SK-N-SH (cell line): ENCODE measurements around the gene RSU1. TPM values are rescaled to one million over a fixed set of nuclear protein-coding genes. Genes with fewer than 3 reads are reported as not detected.

Experiments used
- CTCF ChIA-PET: fragments of 300-600, 350-600 bp; formaldehyde crosslinking; extraction: SDS; loops from one replicate; lab custom pipeline; 2021; lab: Yijun Ruan, JAX
- POLR2A ChIA-PET: fragments of 350-600 bp; sonication (Branson Sonifier 250); formaldehyde crosslinking; extraction: SDS; loops from one replicate; lab custom pipeline; 2020; ENCODE audit warnings: antibody characterized with exemption, inconsistent platforms; lab: Yijun Ruan, JAX
- DNase-seq: peaks from one replicate; pipeline ENCODE4 v3.0.0; 2012
- H2AFZ ChIP-seq: fragments of 200-600 bp; sonication (generic); 2 replicates; pipeline ENCODE4 v1.8.1; 2016; ENCODE audit warnings: antibody characterized with exemption, mild to moderate bottlenecking, low read depth
- H3F3A ChIP-seq: fragments of 200-600 bp; sonication (generic); replicated peaks from 2 replicates; pipeline ENCODE3; 2016; ENCODE audit warnings: antibody characterized with exemption, mild to moderate bottlenecking; ENCODE audit not compliant: insufficient read depth
- H3K27ac ChIP-seq, 2 experiments: fragments of 200-500 bp in 1 of 2; fragments of 200-600 bp in 1 of 2; sonication (Bioruptor generic) in 1 of 2; sonication (generic), shearing (Covaris generic) in 1 of 2; 2 replicates each; pipeline versions ENCODE4 v1.5.1 to v1.6.1; 2014 to 2016; ENCODE audit warnings: low read depth in 2 of 2, inconsistent platforms in 1 of 2, low read length in 1 of 2, mild to moderate bottlenecking in 1 of 2, mixed read lengths in 1 of 2
- H3K27me3 ChIP-seq: fragments of 200-600 bp; sonication (generic), shearing (Covaris generic); 2 replicates; pipeline ENCODE4 v1.6.1; 2016; ENCODE audit warnings: mixed run types; ENCODE audit not compliant: insufficient read depth
- H3K36me3 ChIP-seq, 2 experiments: fragments of 200-500 bp in 1 of 2; fragments of 200-600 bp in 1 of 2; sonication (Bioruptor generic) in 1 of 2; sonication (generic) in 1 of 2; replicated peaks in 1 of 2; 2 replicates each; pipeline versions ENCODE3 to v1.5.1; 2014 to 2016; ENCODE audit warnings: low read length in 1 of 2, mild to moderate bottlenecking in 1 of 2; ENCODE audit not compliant: insufficient read depth in 2 of 2, control insufficient read depth in 1 of 2
- H3K4me1 ChIP-seq, 2 experiments: fragments of 200-500 bp in 1 of 2; fragments of 200-600 bp in 1 of 2; sonication (Bioruptor generic) in 1 of 2; sonication (generic), shearing (Covaris generic) in 1 of 2; 2 replicates each; pipeline versions ENCODE4 v1.5.1 to v1.6.1; 2014 to 2016; ENCODE audit warnings: low read depth in 1 of 2, low read length in 1 of 2, mixed run types in 1 of 2; ENCODE audit not compliant: insufficient read depth in 2 of 2, control insufficient read depth in 1 of 2
- H3K4me2 ChIP-seq: fragments of 200-600 bp; sonication (generic), shearing (Covaris generic); 2 replicates; pipeline ENCODE4 v1.6.1; 2017; ENCODE audit warnings: mixed run types
- H3K4me3 ChIP-seq, 2 experiments: fragments of 200-500 bp in 1 of 2; fragments of 200-600 bp in 1 of 2; sonication (Bioruptor generic) in 1 of 2; sonication (generic), shearing (Covaris generic) in 1 of 2; 2 replicates each; pipeline versions ENCODE4 v1.5.1 to v1.8.1; 2014 to 2016; ENCODE audit warnings: low read depth in 2 of 2, inconsistent platforms in 1 of 2, low read length in 1 of 2, mild to moderate bottlenecking in 1 of 2, mixed read lengths in 1 of 2, moderate library complexity in 1 of 2
- H3K79me2 ChIP-seq: fragments of 200-600 bp; sonication (generic); 2 replicates; pipeline ENCODE4 v1.8.1; 2017; ENCODE audit warnings: mild to moderate bottlenecking; ENCODE audit not compliant: insufficient read depth
- H3K9ac ChIP-seq: fragments of 200-600 bp; sonication (generic); 2 replicates; pipeline ENCODE4 v1.6.1; 2017; ENCODE audit warnings: mixed run types
- H3K9me2 ChIP-seq: fragments of 200-600 bp; sonication (generic); 2 replicates; pipeline ENCODE4 v1.6.1; 2017; ENCODE audit warnings: mixed run types
- H3K9me3 ChIP-seq: fragments of 200-600 bp; sonication (generic); 2 replicates; pipeline ENCODE4 v1.6.1; 2017; ENCODE audit warnings: mixed run types, mild to moderate bottlenecking, moderate library complexity
- H4K20me1 ChIP-seq: fragments of 200-600 bp; sonication (generic); 2 replicates; pipeline ENCODE4 v1.6.1; 2017; ENCODE audit warnings: mild to moderate bottlenecking, mixed run types; ENCODE audit not compliant: insufficient read depth
- CHD2 ChIP-seq: fragments of 150-350 bp; IDR thresholded peaks from 2 replicates; pipeline ENCODE4 v1.6.1; 2018; ENCODE audit warnings: low read length; ENCODE audit not compliant: partially characterized antibody
- EP300 ChIP-seq, 2 experiments: IDR thresholded peaks; 2 replicates each; pipeline versions ENCODE4 v1.4.0 to v1.6.1; 2012; ENCODE audit warnings: borderline replicate concordance in 1 of 2, low read depth in 1 of 2, low read length in 1 of 2
- FOXJ3 ChIP-seq: sonication (generic); formaldehyde crosslinking; IDR thresholded peaks from 2 replicates; pipeline ENCODE4 v1.5.1; 2020; ENCODE audit warnings: mild to moderate bottlenecking, missing genetic modification reagents
- FOXM1 ChIP-seq: IDR thresholded peaks from 2 replicates; pipeline ENCODE4 v1.4.0; 2012; ENCODE audit warnings: low read depth, mild to moderate bottlenecking
- GABPA ChIP-seq: IDR thresholded peaks from 2 replicates; pipeline ENCODE4 v1.4.0; 2012; ENCODE audit warnings: low read depth, mild to moderate bottlenecking
- IRF3 ChIP-seq: fragments of 150-350 bp; IDR thresholded peaks from 2 replicates; pipeline ENCODE4 v1.6.1; 2016; ENCODE audit warnings: mild to moderate bottlenecking, low read depth, low read length
- MXI1 ChIP-seq: IDR thresholded peaks from 2 replicates; pipeline ENCODE4 v1.6.1; 2012; ENCODE audit warnings: mild to moderate bottlenecking, low read depth, low read length, improper control_type of control experiment
- NFIC ChIP-seq: IDR thresholded peaks from 2 replicates; pipeline ENCODE4 v1.4.0; 2012; ENCODE audit warnings: borderline replicate concordance
- NRF1 ChIP-seq: IDR thresholded peaks from 2 replicates; pipeline ENCODE4 v1.6.1; 2012; ENCODE audit warnings: low read depth, mild to moderate bottlenecking, low read length
- RAD21 ChIP-seq: IDR thresholded peaks from 2 replicates; pipeline ENCODE4 v1.6.1; 2012; ENCODE audit warnings: mild to moderate bottlenecking, low read length
- RCOR1 ChIP-seq: fragments of 150-350 bp; IDR thresholded peaks from 2 replicates; pipeline ENCODE4 v1.6.1; 2017; ENCODE audit warnings: antibody characterized with exemption, low read length
- REST ChIP-seq: IDR thresholded peaks from 2 replicates; pipeline ENCODE4 v1.6.1; 2012; ENCODE audit warnings: mild to moderate bottlenecking, low read depth, low read length, moderate library complexity
- SIN3A ChIP-seq: IDR thresholded peaks from 2 replicates; pipeline ENCODE4 v1.6.1; 2012; ENCODE audit warnings: low read depth, mild to moderate bottlenecking, low read length, moderate library complexity, borderline replicate concordance
- USF2 ChIP-seq: fragments of 150-350 bp; IDR thresholded peaks from 2 replicates; pipeline ENCODE4 v1.6.1; 2017; ENCODE audit warnings: antibody characterized with exemption, low read length, low read depth, borderline replicate concordance
- ZBTB33 ChIP-seq: IDR thresholded peaks from 2 replicates; pipeline ENCODE4 v1.4.0; 2012; ENCODE audit warnings: low read depth, borderline replicate concordance
- WGBS: methylation state at CpG from one replicate; pipeline ENCODE4 v1.1.6; 2017; ENCODE audit warnings: low lambda C conversion rate; 5-methylcytosine and 5-hydroxymethylcytosine counted together
- polyA plus RNA-seq, 3 experiments: library from polyadenylated mRNA; depleted of rRNA; stranded (reverse); fragments of >200 nt; gene quantifications; 2 replicates each; pipeline ENCODE4 v1.2.3, GENCODE V29; 2012

RSU1 gene
- polyA plus RNA-seq, 1 of the 3 experiments (the other 2 are of a cell fraction) = 59.8 TPM

GRCh38 chr10:16640153-16640552 lies 177.1 kb downstream of the RSU1 start:
- CTCF ChIA-PET = no interaction called here
- no peak overlapping the region for H3K4me3 ChIP-seq
- no peaks in the 10 kb centered on the region for H3K9me2 ChIP-seq
- no peaks in the 10 kb centered on the region for H3F3A ChIP-seq
- no peak overlapping the region for H3K27ac ChIP-seq
- POLR2A ChIA-PET = no interaction called here
- H3K9me3 ChIP-seq = no peaks in the 10 kb centered on the region
- H3K4me1 ChIP-seq = no peaks in the 10 kb centered on the region; a peak in 2 of 4 replicates
- no peaks in the 10 kb centered on the region for H3K27me3 ChIP-seq
- no peaks in the 10 kb centered on the region for H3K79me2 ChIP-seq
- H3K9ac ChIP-seq = no peak overlapping the region
- WGBS = 96% methylated on average over 2 of the region's 2 CpGs
- TF ChIP-seq RCOR1 = no peak
- no peak for TF ChIP-seq SIN3A
- no peak for TF ChIP-seq GABPA
- no peak for TF ChIP-seq EP300 (IDR thresholded peaks at IDR 0.05; ENCODE audit: borderline replicate concordance in 1 of 2, low read depth in 1 of 2, low read length in 1 of 2)
- no peak for TF ChIP-seq IRF3
- TF ChIP-seq RAD21 = no peak
- no peak for TF ChIP-seq NRF1
- no peak for TF ChIP-seq USF2
- no peak for TF ChIP-seq NFIC
- no peak for TF ChIP-seq REST
- TF ChIP-seq FOXJ3 (CRISPR knock-in tag) = no peak
- TF ChIP-seq FOXM1 = no peak
- no peak for TF ChIP-seq CHD2
- no peak for TF ChIP-seq MXI1
- no peak for TF ChIP-seq ZBTB33
- H3K36me3 ChIP-seq = no peaks in the 10 kb centered on the region
- no peak overlapping the region for H3K4me2 ChIP-seq
- H2AFZ ChIP-seq = no peak overlapping the region
- H4K20me1 ChIP-seq = 0 out of 2 replicates have a peak, but pooled peaks cover 3% of the 10 kb centered on the region
- no peak for DNase-seq
